Trophoblast cell (in vitro differentiated cells and primary cell): Measurements from ENCODE around the gene NAA80.
A peak's percentile ranks its signal among the peaks of the same experiment; 100 is the strongest.

ENCODE experiments used
- DNase-seq, 2 donors: peaks; one replicate each; pipeline ENCODE4 v3.0.0-alpha.2; 2016
- H2AFZ ChIP-seq: 2 replicates; pipeline ENCODE4 v1.6.1; 2013; ENCODE audit warnings: low read length, moderate library complexity, mild to moderate bottlenecking; ENCODE audit not compliant: insufficient read depth, poor library complexity
- H2AK5ac ChIP-seq: 2 replicates; pipeline ENCODE4 v1.6.1; 2013; ENCODE audit warnings: mild to moderate bottlenecking, low read length
- H2BK120ac ChIP-seq: 2 replicates; pipeline ENCODE4 v1.6.1; 2013; ENCODE audit warnings: low read length, mild to moderate bottlenecking, moderate library complexity; ENCODE audit not compliant: insufficient read depth, poor library complexity
- H2BK12ac ChIP-seq: 2 replicates; pipeline ENCODE4 v1.6.1; 2013; ENCODE audit warnings: mild to moderate bottlenecking, low read length, moderate library complexity
- H2BK5ac ChIP-seq: 2 replicates; pipeline ENCODE4 v1.6.1; 2013; ENCODE audit warnings: low read length, low read depth, moderate library complexity, mild to moderate bottlenecking; ENCODE audit not compliant: poor library complexity
- H3K14ac ChIP-seq: 2 replicates; pipeline ENCODE4 v1.6.1; 2013; ENCODE audit warnings: mild to moderate bottlenecking, low read length
- H3K18ac ChIP-seq: 2 replicates; pipeline ENCODE4 v1.6.1; 2013; ENCODE audit warnings: mild to moderate bottlenecking, low read length
- H3K23ac ChIP-seq: 2 replicates; pipeline ENCODE4 v1.6.1; 2013; ENCODE audit warnings: low read length
- H3K27ac ChIP-seq: 2 replicates; pipeline ENCODE4 v1.5.1; 2013; ENCODE audit warnings: low read depth, mild to moderate bottlenecking, inconsistent platforms, low read length, moderate library complexity
- H3K27me3 ChIP-seq: 2 replicates; pipeline ENCODE4 v1.6.1; 2013; ENCODE audit warnings: inconsistent platforms, mild to moderate bottlenecking, low read length, moderate library complexity; ENCODE audit not compliant: insufficient read depth
- H3K36me3 ChIP-seq, 2 experiments: 1 replicate in 1 of 2; 2 replicates in 1 of 2; pipeline ENCODE4 v1.6.1; 2013; ENCODE audit warnings: low read length in 2 of 2, mild to moderate bottlenecking in 2 of 2, moderate library complexity in 1 of 2; ENCODE audit not compliant: insufficient read depth in 2 of 2, control insufficient read depth in 1 of 2
- H3K4ac ChIP-seq: 2 replicates; pipeline ENCODE4 v1.6.1; 2013; ENCODE audit warnings: low read depth, mild to moderate bottlenecking, low read length, moderate library complexity
- H3K4me1 ChIP-seq, 2 experiments: 1 replicate in 1 of 2; 2 replicates in 1 of 2; pipeline ENCODE4 v1.6.1; 2013; ENCODE audit warnings: low read length in 2 of 2, mild to moderate bottlenecking in 2 of 2, moderate library complexity in 1 of 2; ENCODE audit not compliant: insufficient read depth in 2 of 2, control insufficient read depth in 1 of 2
- H3K4me2 ChIP-seq: 2 replicates; pipeline ENCODE4 v1.6.1; 2013; ENCODE audit warnings: inconsistent platforms, mild to moderate bottlenecking, low read length, moderate library complexity
- H3K4me3 ChIP-seq: 2 replicates; pipeline ENCODE4 v1.5.1; 2013; ENCODE audit warnings: mild to moderate bottlenecking, low read depth, low read length, inconsistent platforms
- H3K79me1 ChIP-seq: one replicate; pipeline ENCODE4 v1.6.1; 2013; ENCODE audit warnings: low read length
- H3K79me2 ChIP-seq: 2 replicates; pipeline ENCODE4 v1.6.1; 2013; ENCODE audit warnings: low read length, mild to moderate bottlenecking; ENCODE audit not compliant: control insufficient read depth, insufficient read depth, poor library complexity
- H3K9ac ChIP-seq: 2 replicates; pipeline ENCODE4 v1.6.1; 2013; ENCODE audit warnings: mild to moderate bottlenecking, low read length
- H3K9me3 ChIP-seq: 2 replicates; pipeline ENCODE4 v1.6.1; 2013; ENCODE audit warnings: low read depth, mild to moderate bottlenecking, control low read depth, inconsistent platforms, low read length; ENCODE audit not compliant: insufficient read depth
- H4K12ac ChIP-seq: 2 replicates; pipeline ENCODE4 v1.6.1; 2013; ENCODE audit warnings: low read depth, mild to moderate bottlenecking, low read length, moderate library complexity
- H4K8ac ChIP-seq: 2 replicates; pipeline ENCODE4 v1.6.1; 2013; ENCODE audit warnings: low read depth, mild to moderate bottlenecking, low read length, moderate library complexity
- H4K91ac ChIP-seq: one replicate; pipeline ENCODE4 v1.6.1; 2013; ENCODE audit warnings: low read depth, mild to moderate bottlenecking, low read length, moderate library complexity
- WGBS: extraction: QIAGEN DNeasy Blood & Tissue Kit; methylation state at CpG from one replicate; pipeline ENCODE4 v1.1.7; 2013; ENCODE audit warnings: missing lambda C conversion rate; ENCODE audit not compliant: insufficient read length, insufficient coverage; ENCODE audit errors: extremely low coverage; 5-methylcytosine and 5-hydroxymethylcytosine counted together

NAA80 gene

GRCh38 chr3:50323614-50324199, 24.5 kb upstream of the NAA80 start:
- Histone ChIP-seq H3K18ac (no peak overlapping the region), H2AFZ (no peak overlapping the region), H4K12ac (no peak overlapping the region), H3K9ac (no peak overlapping the region), H2BK5ac (no peak overlapping the region), H2AK5ac (no peak overlapping the region), H3K4ac (no peak overlapping the region), H3K4me3 (no peak overlapping the region), H3K36me3 (peaks cover 25 to 26% of the 10 kb centered on the region in 2 experiments), H3K14ac (no peak overlapping the region), H3K23ac (no peak overlapping the region), H3K9me3 (peaks cover 1% of the 10 kb centered on the region), H3K4me2 (no peak overlapping the region), H4K91ac (no peak overlapping the region), H3K27me3 (no peaks in the 10 kb centered on the region), H3K27ac (no peak overlapping the region), H2BK12ac (no peak overlapping the region), H4K8ac (no peak overlapping the region), H3K79me1 (peaks cover 19% of the 10 kb centered on the region), H3K4me1 (peaks cover 24 to 27% of the 10 kb centered on the region in 2 experiments), H2BK120ac (no peak overlapping the region), H3K79me2 (peaks cover 19% of the 10 kb centered on the region)
- no CpG with 5 or more reads among the region's 5 CpGs for WGBS
- DNase-seq, result no peak

GRCh38 chr3:50323092-50323600, 23.9 kb upstream of the NAA80 start:
- DNase-seq, result no peak
- Histone ChIP-seq H4K91ac (no peak overlapping the region), H3K9ac (no peak overlapping the region), H3K4ac (no peak overlapping the region), H3K4me2 (no peak overlapping the region), H2BK12ac (no peak overlapping the region), H3K27ac (no peak overlapping the region), H3K36me3 (peaks cover 31% of the 10 kb centered on the region in 2 experiments), H2BK120ac (no peak overlapping the region), H3K14ac (no peak overlapping the region), H3K18ac (no peak overlapping the region), H2AK5ac (no peak overlapping the region), H3K79me1 (peaks cover 19% of the 10 kb centered on the region), H3K9me3 (peaks cover 1% of the 10 kb centered on the region), H3K23ac (no peak overlapping the region), H3K4me3 (no peak overlapping the region), H4K12ac (no peak overlapping the region), H3K4me1 (peaks cover 25 to 28% of the 10 kb centered on the region in 2 experiments), H2AFZ (no peak overlapping the region), H4K8ac (no peak overlapping the region), H2BK5ac (no peak overlapping the region), H3K27me3 (no peaks in the 10 kb centered on the region), H3K79me2 (peaks cover 19% of the 10 kb centered on the region)
- WGBS, result no CpG with 5 or more reads among the region's 4 CpGs

DNA sequence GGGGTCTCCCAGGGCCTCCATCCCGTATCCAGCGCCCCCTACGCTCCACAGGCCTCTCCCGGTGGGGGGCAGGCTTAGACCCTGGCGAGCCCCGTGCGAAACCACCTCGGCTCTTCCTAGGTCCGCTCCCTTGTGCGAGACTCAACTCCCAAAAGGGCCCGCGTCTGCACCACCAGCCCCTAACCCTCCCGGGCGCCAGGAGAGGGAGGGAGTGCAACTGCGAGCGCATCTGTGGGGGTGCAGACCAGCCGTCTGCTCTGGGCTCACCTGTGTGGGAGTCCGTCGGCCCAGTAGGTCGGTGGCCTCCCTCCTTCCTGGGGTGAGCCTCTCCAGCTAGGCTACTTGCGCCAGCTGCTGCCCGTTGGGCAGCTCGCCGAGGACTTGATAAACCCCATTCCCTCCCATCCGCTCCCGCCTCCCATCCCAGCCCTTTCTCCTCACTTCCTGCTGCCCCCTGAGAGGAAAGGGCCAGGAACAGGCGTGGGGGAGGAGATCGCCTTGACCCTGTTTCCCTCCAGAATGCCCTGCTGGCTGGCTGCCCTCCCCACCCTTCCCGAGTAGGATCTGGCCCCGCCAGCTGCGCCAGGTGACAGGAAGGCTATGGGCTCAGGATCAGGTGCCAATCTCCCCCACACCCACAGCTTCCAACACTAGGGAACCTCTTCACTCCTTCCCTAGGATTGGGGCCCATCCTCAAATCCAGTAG, 23.3 kb upstream of the NAA80 start, which contains the start of gene HYAL2:
Gene HYAL2, minus strand, starts transcription at position 360 of the 706 bp plus-strand sequence. CDS start 2,256 bp downstream, outside the sequence.
- Histone ChIP-seq H3K23ac (no peak within 1 kb of the TSS), H2AK5ac (peak within 1 kb of the TSS; percentile 43)
- no CpG with 5 or more reads among the region's 31 CpGs for WGBS

DNA sequence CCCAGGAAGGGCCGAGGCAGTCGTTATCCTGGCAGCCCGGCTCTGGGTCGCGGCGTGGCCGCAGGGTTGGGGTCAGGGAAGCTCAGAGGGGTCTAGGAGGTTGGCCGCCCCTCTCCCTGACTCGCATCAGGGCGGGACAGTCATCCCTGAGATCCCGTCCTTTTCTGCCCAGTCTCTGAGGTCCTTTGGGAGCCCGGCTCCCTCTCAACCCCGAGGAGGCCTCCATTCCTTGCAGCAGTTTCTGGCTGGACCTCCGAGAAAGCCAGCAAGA, 22.8 kb upstream of the NAA80 start:
- Histone ChIP-seq H3K9ac (peak overlapping the region; percentile 44), H3K27me3 (no peaks in the 10 kb centered on the region), H4K91ac (peak overlapping the region; percentile 85), H3K9me3 (peaks cover 1% of the 10 kb centered on the region), H3K23ac (no peak overlapping the region), H4K8ac (peak overlapping the region; percentile 90), H2BK120ac (peak overlapping the region; percentile 65), H4K12ac (peak overlapping the region; percentile 73), H3K4me1 (peaks cover 32 to 35% of the 10 kb centered on the region in 2 experiments), H2AFZ (peak overlapping the region; percentile 67), H3K36me3 (peaks cover 36 to 38% of the 10 kb centered on the region in 2 experiments), H3K14ac (peak overlapping the region; percentile 71), H2BK5ac (peak overlapping the region; percentile 28), H3K27ac (no peak overlapping the region), H3K4ac (peak overlapping the region; percentile 62), H3K18ac (peak overlapping the region; percentile 77), H3K4me2 (peak overlapping the region; percentile 75), H2BK12ac (peak overlapping the region; percentile 19), H3K79me2 (peaks cover 15% of the 10 kb centered on the region), H3K4me3 (peak overlapping the region; percentile 88), H2AK5ac (peak overlapping the region; percentile 43), H3K79me1 (peaks cover 16% of the 10 kb centered on the region)
- WGBS, result no CpG with 5 or more reads among the region's 14 CpGs
- DNase-seq, result no peak

More for the DNA sequence above, 23.3 kb upstream of the NAA80 start, which contains the start of gene HYAL2:
- Histone ChIP-seq H3K9ac (peak within 1 kb of the TSS; percentile 99), H4K8ac (peak within 1 kb of the TSS; percentile 90), H3K9me3 (peaks cover 1% of the 10 kb centered on the region), H3K36me3 (peaks cover 35 to 36% of the 10 kb centered on the region in 2 experiments), H4K12ac (peak within 1 kb of the TSS; percentile 73), H2AFZ (peak within 1 kb of the TSS; percentile 93), H4K91ac (peak within 1 kb of the TSS; percentile 99), H3K4me2 (peak within 1 kb of the TSS; percentile 75), H3K4ac (peak within 1 kb of the TSS; percentile 88), H3K27me3 (no peaks in the 10 kb centered on the region), H2BK120ac (peak within 1 kb of the TSS; percentile 98), H2BK5ac (peak within 1 kb of the TSS; percentile 99), H3K4me1 (peaks cover 30 to 32% of the 10 kb centered on the region in 2 experiments), H3K4me3 (peak within 1 kb of the TSS; percentile 88), H2BK12ac (peak within 1 kb of the TSS; percentile 19), H3K27ac (peak within 1 kb of the TSS; percentile 93), H3K79me2 (peaks cover 15% of the 10 kb centered on the region), H3K14ac (peak within 1 kb of the TSS; percentile 93), H3K18ac (peak within 1 kb of the TSS; percentile 93), H3K79me1 (peaks cover 16% of the 10 kb centered on the region)
- DNase-seq, result no peak
